NT2/D1 (cell line): ENCODE data around the gene PHYKPL.

Experiments used
- SUZ12 ChIP-seq: IDR thresholded peaks from 2 replicates; pipeline ENCODE4 v1.6.1; 2011; ENCODE audit not compliant: insufficient read length, insufficient read depth; ENCODE audit errors: extremely low read depth
- YY1 ChIP-seq: IDR thresholded peaks from 2 replicates; pipeline ENCODE4 v1.6.1; 2011; ENCODE audit not compliant: insufficient read length, insufficient read depth
- ZNF274 ChIP-seq: IDR thresholded peaks from 2 replicates; pipeline ENCODE4 v1.6.1; 2011; ENCODE audit warnings: mild to moderate bottlenecking, low read depth, low read length

DNA sequence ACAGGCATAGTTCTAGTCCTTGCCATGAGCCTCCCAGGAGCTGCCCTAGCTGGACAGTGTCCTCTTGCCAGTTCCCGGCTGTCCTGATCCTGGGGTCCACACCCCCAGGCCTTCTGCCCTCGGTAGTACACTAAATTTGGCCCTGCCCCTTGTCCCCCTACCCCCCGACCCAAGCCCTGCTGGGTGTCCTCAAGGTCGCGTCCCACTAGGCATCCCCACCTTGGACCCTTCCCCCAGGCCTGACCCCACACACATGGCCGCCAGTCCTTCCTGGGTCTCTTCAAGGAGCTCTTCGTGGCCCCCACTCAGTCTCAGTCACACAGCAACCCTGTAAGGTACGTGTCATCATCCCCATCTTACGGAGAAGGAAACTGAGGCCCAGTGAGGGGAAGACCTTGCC is 40.0 kb upstream of the PHYKPL start:
- no peak for TF ChIP-seq ZNF274
- TF ChIP-seq YY1, result no peak
- no peak for TF ChIP-seq SUZ12
